ENCODE results near the gene IL18.

IL18 gene

DNA sequence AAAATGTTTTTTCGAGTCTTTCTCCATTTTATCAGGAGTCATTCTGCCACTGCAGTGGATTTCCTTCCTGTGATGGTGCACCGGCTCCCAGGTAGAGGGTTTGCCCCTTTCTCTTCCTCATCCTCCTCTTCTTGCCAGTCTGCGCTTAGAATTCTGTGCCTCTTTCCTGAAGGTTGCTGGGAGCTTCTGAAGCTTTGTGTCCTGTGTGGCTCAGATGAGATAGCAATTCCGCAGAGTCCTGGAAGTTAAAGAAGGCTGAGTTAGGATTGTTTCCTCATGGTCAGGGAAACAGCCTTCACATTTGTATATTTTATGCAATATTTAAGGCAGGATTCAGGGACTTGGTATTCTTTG, 11.7 kb upstream of the IL18 start:
- H3K27ac ChIP-seq: no peak overlapping the region; the same call in 1 of the 2 replicates
- TF ChIP-seq, protein P1, sequence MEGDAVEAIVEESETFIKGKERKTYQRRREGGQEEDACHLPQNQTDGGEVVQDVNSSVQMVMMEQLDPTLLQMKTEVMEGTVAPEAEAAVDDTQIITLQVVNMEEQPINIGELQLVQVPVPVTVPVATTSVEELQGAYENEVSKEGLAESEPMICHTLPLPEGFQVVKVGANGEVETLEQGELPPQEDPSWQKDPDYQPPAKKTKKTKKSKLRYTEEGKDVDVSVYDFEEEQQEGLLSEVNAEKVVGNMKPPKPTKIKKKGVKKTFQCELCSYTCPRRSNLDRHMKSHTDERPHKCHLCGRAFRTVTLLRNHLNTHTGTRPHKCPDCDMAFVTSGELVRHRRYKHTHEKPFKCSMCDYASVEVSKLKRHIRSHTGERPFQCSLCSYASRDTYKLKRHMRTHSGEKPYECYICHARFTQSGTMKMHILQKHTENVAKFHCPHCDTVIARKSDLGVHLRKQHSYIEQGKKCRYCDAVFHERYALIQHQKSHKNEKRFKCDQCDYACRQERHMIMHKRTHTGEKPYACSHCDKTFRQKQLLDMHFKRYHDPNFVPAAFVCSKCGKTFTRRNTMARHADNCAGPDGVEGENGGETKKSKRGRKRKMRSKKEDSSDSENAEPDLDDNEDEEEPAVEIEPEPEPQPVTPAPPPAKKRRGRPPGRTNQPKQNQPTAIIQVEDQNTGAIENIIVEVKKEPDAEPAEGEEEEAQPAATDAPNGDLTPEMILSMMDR (conservative IDR thresholded peaks at IDR 0.05; ENCODE audit: low read depth): no peak
- POLR2A ChIA-PET (ENCODE audit: low non-redundant PET): no interaction called here
- CTCF ChIA-PET: interaction anchor here (0.5 to 0.7 kb wide), 3 partner anchors 62 to 655 kb away, joined by 5 to 7 read pairs (median 6); no protein-coding TSS in a partner anchor
- DNase-seq (ENCODE audit: low spot score): no peak

DNA sequence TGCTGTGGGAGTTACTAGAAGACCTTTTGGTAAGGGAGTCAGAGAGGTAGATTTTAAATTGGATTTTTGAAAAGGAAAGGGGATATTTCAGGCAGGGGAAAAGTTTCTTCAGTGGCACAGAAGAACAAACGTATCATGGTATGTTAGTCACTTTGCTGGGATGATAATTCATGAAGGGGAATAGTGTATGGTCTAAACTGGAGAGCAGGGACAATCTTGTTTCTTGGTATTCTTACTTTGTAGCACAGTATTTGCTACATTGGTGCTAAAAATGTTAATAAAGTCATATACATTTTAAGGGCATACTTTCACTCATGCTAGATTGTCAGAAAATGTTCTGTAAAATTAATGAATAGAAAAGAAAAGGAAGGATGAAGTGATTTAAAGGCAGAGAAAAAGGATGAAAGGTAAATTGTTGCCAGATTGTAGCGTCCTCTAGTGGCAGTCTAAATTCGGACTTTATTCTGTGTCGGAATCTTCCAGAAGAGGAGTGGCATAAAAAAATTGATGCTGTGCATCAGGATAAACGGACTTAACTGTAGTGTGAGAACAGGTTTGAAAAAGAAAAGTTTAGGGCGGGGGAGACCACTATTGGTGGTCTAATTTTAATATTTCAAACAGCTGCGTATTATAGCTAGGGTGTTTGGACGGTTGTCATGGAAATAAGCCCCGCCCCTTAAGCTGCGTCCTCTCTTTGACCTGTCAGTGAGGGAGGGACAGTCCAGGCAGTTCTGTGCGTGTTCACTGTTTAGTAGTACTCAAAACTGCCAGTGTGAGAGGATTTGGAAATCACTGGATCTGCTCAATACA, 11.1 kb upstream of the IL18 start, which contains the start of gene BCO2:
Gene BCO2 (plus strand): TSS at position 724 of the 810 bp plus-strand sequence. CDS start 90 bp downstream, outside the sequence.
- ChIA-PET CTCF (interaction anchor here (0.5 to 0.6 kb wide), 2 partner anchors 61 to 105 kb away, joined by 6 to 7 read pairs; no protein-coding TSS in a partner anchor), POLR2A (ENCODE audit: low non-redundant PET) (no interaction called here)
- no peak within 1 kb of the TSS; the same call in 1 of the 2 replicates for H3K27ac ChIP-seq
- TF ChIP-seq, protein P1 (conservative IDR thresholded peaks at IDR 0.05; ENCODE audit: low read depth): peak; percentile 85
- DNase-seq (ENCODE audit: low spot score): peak; percentile 72

DNA sequence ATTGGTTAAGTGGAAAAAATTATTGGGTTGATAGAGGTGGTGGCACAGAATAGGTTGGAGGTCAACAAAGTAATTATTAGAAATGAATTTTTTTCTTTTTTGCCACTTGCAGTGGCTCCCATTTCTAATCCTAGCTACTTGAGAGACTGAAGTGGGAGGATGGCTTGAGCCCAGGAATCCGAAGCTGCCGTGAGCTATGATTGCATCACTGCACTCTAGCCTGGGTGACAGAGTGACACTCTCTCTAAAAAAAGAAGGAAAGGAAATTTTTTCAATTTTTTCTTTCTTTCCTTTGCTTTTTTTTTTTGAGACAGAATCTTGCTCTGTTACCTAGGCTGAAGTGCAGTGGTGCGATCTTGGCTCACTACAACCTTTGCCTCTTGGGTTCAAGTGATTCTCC, 9.3 kb upstream of the IL18 start:
- TF ChIP-seq, protein P1 (conservative IDR thresholded peaks at IDR 0.05; ENCODE audit: low read depth): no peak
- ChIA-PET POLR2A (ENCODE audit: low non-redundant PET) (no interaction called here), CTCF (interaction anchor here (0.5 to 1.0 kb wide), 2 partner anchors 60 to 106 kb away, joined by 3 read pairs; no protein-coding TSS in a partner anchor)
- no peak for DNase-seq (ENCODE audit: low spot score)
- H3K27ac ChIP-seq: no peak overlapping the region

DNA sequence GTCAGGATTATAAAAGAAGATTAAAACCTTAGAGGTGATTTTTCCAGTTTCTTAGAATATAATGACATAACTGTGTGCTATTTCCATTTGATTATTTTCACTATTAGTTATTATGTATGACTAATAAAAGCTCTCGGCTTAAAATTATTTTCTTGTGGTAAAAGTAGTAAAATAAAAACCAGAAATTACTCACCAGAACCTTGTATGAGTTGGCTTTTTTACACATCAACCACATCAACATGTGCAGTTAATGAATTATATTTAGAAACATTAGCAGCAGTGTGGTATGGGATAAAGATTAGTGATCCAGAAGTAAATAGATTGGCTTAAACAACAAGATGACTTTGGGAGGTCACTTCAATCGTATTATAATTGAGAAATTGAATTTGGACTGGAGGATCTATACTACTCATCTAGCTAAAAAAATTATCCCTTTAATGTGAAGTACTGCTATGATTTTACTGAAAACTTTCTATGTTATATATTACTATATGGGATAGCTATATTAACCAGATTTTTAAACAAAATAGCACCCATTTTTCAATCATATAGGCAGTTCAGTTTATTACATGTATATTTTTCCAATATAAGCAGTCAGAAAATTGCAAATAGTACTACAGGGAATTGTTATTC, 8.6 kb upstream of the IL18 start:
- DNase-seq (ENCODE audit: low spot score): no peak
- H3K27ac ChIP-seq: no peak overlapping the region
- CTCF ChIA-PET: interaction anchor here (0.5 to 1.0 kb wide), 3 partner anchors 9 to 107 kb away, joined by 3 read pairs; no protein-coding TSS in a partner anchor
- TF ChIP-seq, protein P1 (conservative IDR thresholded peaks at IDR 0.05; ENCODE audit: low read depth): no peak
- POLR2A ChIA-PET (ENCODE audit: low non-redundant PET): no interaction called here

DNA sequence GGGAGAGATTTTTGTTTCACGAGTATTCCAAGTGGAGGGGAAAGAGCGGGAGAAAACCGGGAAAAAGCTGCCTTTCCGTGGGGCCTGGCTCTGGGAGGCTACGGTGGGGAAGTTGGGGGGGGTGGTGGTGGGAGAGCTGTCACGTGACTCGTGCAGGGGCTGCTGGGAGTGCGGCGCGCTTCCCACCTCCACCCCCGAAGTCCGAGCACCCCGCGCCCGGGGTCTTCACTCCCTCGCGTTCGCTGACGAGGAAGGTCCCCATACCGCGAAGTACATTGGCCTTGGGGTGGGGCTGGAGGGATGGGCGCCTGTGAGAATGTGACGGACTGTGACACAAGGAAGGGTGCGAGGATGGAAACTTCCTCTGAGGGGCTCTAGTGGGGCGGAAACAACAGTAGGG, 3.3 kb upstream of the IL18 start, which contains the start of gene TEX12:
Gene TEX12 (plus strand): TSS at position 228 of the 400 bp plus-strand sequence. CDS start 1,897 bp downstream, outside the sequence.
- TF ChIP-seq, protein P1 (conservative IDR thresholded peaks at IDR 0.05; ENCODE audit: low read depth): no peak
- CTCF ChIA-PET: no interaction called here
- POLR2A ChIA-PET (ENCODE audit: low non-redundant PET): interaction anchor here (0.7 kb wide), 1 partner anchor 75 kb away, joined by 3 read pairs; no protein-coding TSS in a partner anchor
- peak within 1 kb of the TSS; percentile 75 for H3K27ac ChIP-seq
- no peak for DNase-seq (ENCODE audit: low spot score)

DNA sequence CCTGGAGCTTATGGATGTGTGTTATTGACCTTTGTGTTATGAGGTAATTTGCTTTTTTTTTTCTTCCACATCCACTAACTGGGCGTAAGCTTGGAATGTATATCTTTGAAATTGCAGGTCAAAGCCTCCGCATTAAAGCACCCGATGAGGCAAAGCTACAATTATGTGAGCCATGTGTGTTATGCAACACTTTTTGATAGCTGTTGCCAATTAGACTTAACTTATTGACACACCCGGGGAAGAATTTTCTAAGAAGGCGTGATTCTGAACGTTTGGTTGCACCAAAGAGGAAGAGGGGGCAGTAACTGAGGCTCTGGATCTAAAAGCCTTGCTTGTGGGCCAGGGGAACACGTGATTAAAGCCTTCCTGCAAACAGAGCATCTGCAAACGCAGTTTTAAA, 2.7 kb upstream of the IL18 start:
- peak overlapping the region; percentile 75 for H3K27ac ChIP-seq
- ChIA-PET POLR2A (ENCODE audit: low non-redundant PET) (interaction anchor here (0.7 kb wide), 1 partner anchor 75 kb away, joined by 3 read pairs; no protein-coding TSS in a partner anchor), CTCF (no interaction called here)
- DNase-seq (ENCODE audit: low spot score): peak; percentile 79
- TF ChIP-seq, protein P1 (conservative IDR thresholded peaks at IDR 0.05; ENCODE audit: low read depth): no peak

Data from RWPE1 (cell line).